CD4-positive, alpha-beta T cell treated with Interleukin-21 for 1 hour (primary cell): ENCODE data around the gene NCS1.

ENCODE experiments used
- DNase-seq: peaks from one replicate; pipeline ENCODE4 v3.0.0-alpha.2; 2020

Gene NCS1

GRCh38 chr9:130195638-130196037, 23.4 kb downstream of the NCS1 start:
- no peak for DNase-seq

GRCh38 chr9:130196643-130197042, 24.4 kb downstream of the NCS1 start:
- DNase-seq: no peak

- no peak for DNase-seq
Measured at GRCh38 chr9:130197386-130197785, 25.2 kb downstream of the NCS1 start.

- no peak for DNase-seq
Measured at GRCh38 chr9:130197888-130198287, 25.7 kb downstream of the NCS1 start.

- no peak for DNase-seq
Measured at GRCh38 chr9:130198501-130199179, 26.4 kb downstream of the NCS1 start.

- DNase-seq: no peak
Measured at GRCh38 chr9:130199605-130200004, 27.4 kb downstream of the NCS1 start.

GRCh38 chr9:130200038-130200849, 28.0 kb downstream of the NCS1 start:
- DNase-seq: no peak

GRCh38 chr9:130201399-130201873, 29.2 kb downstream of the NCS1 start:
- DNase-seq: no peak

- no peak for DNase-seq
Measured at GRCh38 chr9:130201974-130202373, 29.8 kb downstream of the NCS1 start.

GRCh38 chr9:130204341-130204740, 32.1 kb downstream of the NCS1 start:
- no peak for DNase-seq

GRCh38 chr9:130204959-130205358, 32.8 kb downstream of the NCS1 start:
- DNase-seq: no peak

GRCh38 chr9:130205912-130206311, 33.7 kb downstream of the NCS1 start:
- no peak for DNase-seq

- no peak for DNase-seq
Measured at GRCh38 chr9:130206579-130206978, 34.4 kb downstream of the NCS1 start.

GRCh38 chr9:130207241-130207992, 35.2 kb downstream of the NCS1 start:
- no peak for DNase-seq

GRCh38 chr9:130208600-130209347, 36.6 kb downstream of the NCS1 start:
- no peak for DNase-seq

- DNase-seq: no peak
Measured at GRCh38 chr9:130209422-130209821, 37.2 kb downstream of the NCS1 start.

- DNase-seq: no peak
Measured at GRCh38 chr9:130211548-130212226, 39.5 kb downstream of the NCS1 start.

- no peak for DNase-seq
Measured at GRCh38 chr9:130212543-130213297, 40.5 kb downstream of the NCS1 start.

GRCh38 chr9:130213911-130214761, 41.9 kb downstream of the NCS1 start:
- no peak for DNase-seq

- no peak for DNase-seq
Measured at GRCh38 chr9:130214776-130215340, 42.7 kb downstream of the NCS1 start.
